GM21423 (cell line): ENCODE data around the gene SLITRK3.
"Not testable (repeated sequence)": the region's sequence is repeated elsewhere in the genome, so short reads cannot be mapped to it uniquely, and the experiment has no call there.

Experiments used
- ATAC-seq: cut with Tn5 transposase; IDR thresholded peaks from one replicate; pipeline ENCODE4 v1.9.1; 2021; ENCODE audit warnings: mild to moderate bottlenecking, moderate library complexity; ENCODE audit not compliant: unreplicated experiment

The SLITRK3 gene

DNA sequence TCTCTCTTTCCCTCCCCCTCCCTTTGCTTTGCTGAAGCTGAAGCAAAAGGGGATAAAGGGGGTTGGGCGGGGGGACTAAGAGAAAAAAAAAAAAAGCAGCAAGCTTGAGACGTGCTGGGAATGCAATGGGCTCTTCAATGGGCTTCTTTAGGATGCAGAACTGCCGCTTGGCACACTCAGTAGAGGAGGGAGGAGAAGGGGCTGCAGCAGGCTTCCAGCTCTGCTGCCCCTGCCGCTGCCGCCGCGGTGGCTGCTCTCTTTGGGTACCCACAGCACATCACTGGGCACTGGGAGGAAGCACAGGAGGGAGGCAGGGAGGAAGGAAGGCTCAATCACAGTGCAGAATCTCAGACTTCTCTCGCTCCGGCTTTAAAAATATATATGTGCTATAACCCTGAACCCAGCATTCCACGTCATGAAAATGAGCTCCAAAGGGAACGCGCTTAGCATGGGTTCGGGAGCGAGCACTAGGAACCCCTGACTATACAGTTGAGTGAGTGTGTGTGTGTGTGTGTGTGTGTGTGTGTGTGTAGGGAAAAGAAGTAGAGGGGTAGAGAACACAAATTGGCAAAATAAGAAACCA is 3.5 kb downstream of the SLITRK3 start:
- ATAC-seq, result no peak

DNA sequence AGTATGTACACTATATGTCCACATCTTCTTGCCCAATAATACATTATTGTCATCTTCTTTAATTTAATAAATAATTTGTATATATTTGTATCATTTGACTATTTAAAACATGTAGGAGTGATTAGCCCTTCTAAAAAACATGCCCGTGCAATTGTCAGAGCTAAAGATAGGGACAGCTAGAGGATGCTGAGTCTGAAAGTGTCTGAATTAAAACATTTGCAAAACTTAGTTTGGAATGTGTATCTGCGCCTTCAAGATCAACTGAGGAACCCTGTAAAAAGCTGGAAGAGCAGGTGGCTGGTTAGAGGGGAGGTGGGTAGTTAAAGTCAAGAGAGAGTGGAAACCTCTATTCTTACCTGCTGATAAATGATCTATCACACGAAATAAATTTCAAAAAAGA is 4.7 kb downstream of the SLITRK3 start:
- no peak for ATAC-seq

DNA sequence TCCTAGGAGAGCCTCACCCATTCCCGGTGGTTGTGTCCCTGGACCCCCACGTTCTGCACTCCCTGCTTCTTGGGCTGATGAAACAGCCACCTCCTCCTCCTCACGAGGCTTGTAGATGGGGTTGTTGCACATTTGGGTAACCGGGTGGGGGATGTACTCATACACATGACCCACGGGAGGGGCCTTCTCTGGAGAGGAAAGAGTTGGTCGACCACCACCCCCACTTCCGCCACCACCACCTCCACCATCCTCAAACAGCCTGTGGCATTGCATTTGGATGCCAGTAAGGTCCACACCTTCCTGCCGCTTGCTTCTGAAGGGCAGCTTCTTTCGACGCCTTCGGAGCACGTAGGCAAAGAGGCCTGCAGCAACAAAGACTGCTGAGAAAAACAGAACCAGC is 7.7 kb downstream of the SLITRK3 start:
- ATAC-seq, result no peak

GRCh38 chr3:165185707-165186327 is 10.4 kb downstream of the SLITRK3 start:
- peak; percentile 86 for ATAC-seq

- ATAC-seq, result no peak
These were observed 14.6 kb downstream of the SLITRK3 start for GRCh38 chr3:165181556-165181955.

DNA sequence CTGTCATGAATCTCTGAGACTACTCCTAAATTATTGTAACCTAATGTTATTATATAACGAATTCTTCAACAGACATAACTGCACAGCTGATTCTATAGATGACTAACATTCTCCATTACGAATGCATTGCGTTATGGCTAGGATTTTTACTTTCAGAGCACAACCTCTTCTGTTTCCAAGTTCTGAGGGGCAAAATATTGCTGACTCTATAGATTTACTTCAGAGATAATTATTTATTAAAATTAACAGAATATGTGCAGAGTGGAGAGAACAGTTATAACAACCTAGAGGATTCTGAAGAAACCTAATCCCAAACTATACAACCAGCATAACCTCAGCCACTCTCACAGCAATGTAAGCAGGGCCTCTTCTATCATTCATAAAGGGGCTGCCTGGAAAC is 25.9 kb downstream of the SLITRK3 start:
- ATAC-seq, result no peak

GRCh38 chr3:165169368-165169767 is 26.8 kb downstream of the SLITRK3 start:
- no peak for ATAC-seq

GRCh38 chr3:165162883-165163282 is 33.3 kb downstream of the SLITRK3 start:
- ATAC-seq, result no peak

DNA sequence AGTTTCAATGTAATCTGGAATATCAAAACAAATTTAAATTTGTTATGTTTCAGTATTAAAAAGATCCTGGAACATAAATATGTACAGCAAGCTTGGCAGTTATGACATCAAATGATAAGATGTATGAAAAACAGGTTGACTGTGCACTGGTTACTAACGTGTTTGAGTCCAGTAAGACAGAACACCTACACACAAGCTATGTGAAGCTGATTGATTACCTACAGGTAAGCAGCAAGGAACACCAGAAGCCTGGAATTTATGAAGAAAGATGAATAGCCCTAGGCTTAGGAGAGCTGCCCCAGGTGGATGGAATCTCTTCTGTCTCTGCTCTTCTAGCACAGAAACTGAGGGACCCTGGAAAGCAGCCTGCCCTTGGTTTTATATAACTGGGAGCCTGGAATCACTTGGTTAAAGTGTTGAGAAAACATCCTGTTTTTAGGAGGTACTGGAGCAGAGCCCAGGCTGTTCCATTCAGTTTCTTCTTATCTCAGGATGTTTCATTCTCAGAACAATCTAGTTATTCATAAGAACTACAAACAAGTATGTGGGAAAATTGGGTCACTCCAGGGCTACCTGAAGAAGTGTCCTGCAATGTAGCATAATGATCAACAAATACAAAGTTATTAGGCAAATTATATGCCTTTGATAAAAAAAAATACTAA is 36.3 kb downstream of the SLITRK3 start:
- ATAC-seq, result no peak

GRCh38 chr3:165158011-165158410 is 38.2 kb downstream of the SLITRK3 start:
- ATAC-seq, result no peak

- ATAC-seq, result no peak
These were observed 39.3 kb downstream of the SLITRK3 start for GRCh38 chr3:165156757-165157420.

DNA sequence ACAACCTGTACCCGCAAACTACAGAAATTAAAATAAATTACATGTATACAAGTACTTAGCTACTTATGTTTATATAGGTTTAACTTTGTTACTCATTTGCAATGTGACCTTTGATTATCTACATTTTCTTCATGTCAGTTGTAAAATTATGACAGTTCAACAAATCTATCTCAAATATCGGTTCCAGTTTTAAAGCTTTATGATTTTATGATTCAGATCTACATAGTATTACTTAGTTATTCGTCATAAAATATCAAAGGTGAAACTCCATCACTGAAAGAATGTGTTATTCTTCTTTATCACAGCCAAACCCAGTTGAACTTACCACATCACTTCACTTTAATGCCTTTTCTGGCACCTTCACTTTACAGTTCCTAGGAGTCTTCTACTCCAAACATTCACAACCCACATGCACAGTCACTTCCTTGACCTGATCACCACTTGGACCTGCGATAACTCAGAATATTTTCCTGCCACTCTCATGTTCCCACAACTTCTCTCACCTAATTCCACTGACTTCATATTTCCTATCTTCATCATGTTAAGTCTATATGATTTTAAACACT is 47.2 kb downstream of the SLITRK3 start:
- ATAC-seq, result no peak

DNA sequence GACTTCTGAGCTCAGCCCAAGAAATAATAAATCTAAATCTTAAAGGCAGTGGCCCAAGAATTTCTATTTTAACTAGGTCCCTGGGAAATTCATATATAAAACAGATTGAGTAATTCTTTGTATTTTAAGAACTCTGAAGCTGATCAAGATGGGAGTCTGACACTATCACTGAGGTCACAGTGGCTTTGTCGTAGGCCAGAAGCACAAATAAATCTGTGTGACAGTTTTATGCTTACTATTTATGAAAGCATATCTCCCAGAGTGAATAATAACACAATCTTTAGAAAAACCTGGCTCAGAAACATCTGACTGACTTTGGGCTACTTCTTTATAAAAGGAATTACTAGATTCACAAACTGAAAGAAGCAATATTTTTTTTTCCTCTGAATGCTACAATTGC is 51.9 kb downstream of the SLITRK3 start:
- ATAC-seq, result no peak

GRCh38 chr3:165139918-165140317 is 56.3 kb downstream of the SLITRK3 start:
- ATAC-seq, result not testable (repeated sequence)
